GM10266 (cell line): Measurements from ENCODE around the gene ARL4A.

Source experiments
- DNase-seq: peaks from one replicate; pipeline ENCODE4 v3.0.0; 2012; ENCODE audit errors: extremely low spot score
- CTCF ChIP-seq: IDR thresholded peaks from 2 replicates; pipeline ENCODE4 v1.5.1; 2012; ENCODE audit warnings: mild to moderate bottlenecking, low read depth; ENCODE audit not compliant: control insufficient read depth, insufficient read depth; ENCODE audit errors: missing control alignments

ARL4A gene

DNA sequence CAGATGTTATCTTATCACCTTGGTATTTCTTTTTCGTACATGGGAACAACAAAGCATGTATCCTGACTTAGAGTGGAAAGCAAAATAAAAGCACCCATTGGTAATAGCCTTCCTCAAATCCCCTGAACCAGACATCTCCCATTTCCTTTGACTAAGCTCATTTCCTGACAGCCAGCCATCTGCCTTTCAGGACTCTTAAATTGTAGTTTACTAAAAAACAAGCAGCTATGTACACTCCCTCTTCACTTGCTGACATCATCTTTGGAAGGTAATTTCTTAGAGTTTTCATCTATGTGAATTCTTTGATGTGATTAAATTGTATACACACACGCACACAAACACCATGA, 40.7 kb downstream of the ARL4A start:
- TF ChIP-seq CTCF: no peak
- DNase-seq: no peak

DNA sequence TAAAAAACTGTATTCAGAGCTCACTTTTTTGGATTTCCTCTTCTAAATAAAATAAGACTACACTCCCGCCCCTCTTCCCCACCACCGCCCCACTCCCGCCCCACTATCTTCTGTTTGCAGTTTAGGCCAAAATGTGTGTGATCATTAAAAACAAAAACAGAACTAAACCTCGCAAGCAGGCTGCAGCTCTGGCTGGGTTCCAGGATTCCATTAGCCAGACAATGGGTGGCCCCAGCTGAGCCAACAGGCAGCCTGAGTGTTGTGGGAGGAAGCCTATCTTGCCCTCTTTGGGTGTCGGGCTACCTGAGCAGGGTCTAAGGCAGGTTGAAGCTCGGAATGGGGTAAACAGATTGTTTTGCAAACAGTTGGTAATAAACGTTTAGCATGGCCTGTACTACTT, 41.7 kb downstream of the ARL4A start:
- TF ChIP-seq CTCF: no peak
- no peak for DNase-seq

GRCh38 chr7:12730523-12730922, 43.1 kb downstream of the ARL4A start:
- no peak for DNase-seq
- TF ChIP-seq CTCF: no peak

DNA sequence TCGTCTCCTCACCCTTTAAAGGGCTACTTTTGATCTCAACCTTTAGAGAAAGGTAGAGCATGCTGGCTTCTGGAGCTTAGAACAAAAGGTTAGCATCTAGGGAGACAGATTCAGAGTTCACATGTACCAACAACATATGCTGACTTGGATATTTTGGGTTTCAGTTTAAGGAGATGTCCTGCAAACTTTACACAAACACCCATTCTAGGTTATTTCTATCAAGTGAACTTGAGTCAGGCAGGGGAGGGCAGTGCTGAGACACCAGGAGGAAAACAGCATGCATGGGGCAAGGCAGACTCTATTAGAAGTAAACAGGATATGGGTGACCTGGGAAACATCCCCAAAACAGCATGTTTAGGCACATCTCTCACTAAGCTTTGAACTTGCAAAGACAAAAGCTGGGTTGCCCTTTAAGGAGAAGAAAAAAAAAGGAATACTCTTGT, 43.8 kb downstream of the ARL4A start:
- DNase-seq: no peak
- TF ChIP-seq CTCF: no peak

GRCh38 chr7:12731775-12732174, 44.3 kb downstream of the ARL4A start:
- DNase-seq: no peak
- no peak for TF ChIP-seq CTCF

GRCh38 chr7:12732428-12732827, 45.0 kb downstream of the ARL4A start:
- DNase-seq: no peak
- no peak for TF ChIP-seq CTCF

- no peak for TF ChIP-seq CTCF
Measured at GRCh38 chr7:12735923-12736322, 48.5 kb downstream of the ARL4A start.

More at GRCh38 chr7:12735923-12736322, 48.5 kb downstream of the ARL4A start:
- DNase-seq: no peak
